Nephron progenitor cell (in vitro differentiated cells): Measurements from ENCODE around the gene CDC42EP1.
"Not testable (repeated sequence)": the region's sequence is repeated elsewhere in the genome, so short reads cannot be mapped to it uniquely, and the experiment has no call there.

ENCODE experiments used
- DNase-seq: peaks from one replicate; pipeline ENCODE4 v3.0.0; 2021
- H3K27ac Mint-ChIP-seq: 2 replicates; pipeline ENCODE4 v1.8.0; 2021; ENCODE audit warnings: mild to moderate bottlenecking, moderate library complexity, mixed read lengths
- H3K27me3 Mint-ChIP-seq: 2 replicates; pipeline ENCODE4 v1.8.0; 2021; ENCODE audit warnings: mild to moderate bottlenecking, low read depth, mixed read lengths; ENCODE audit not compliant: poor library complexity
- H3K36me3 Mint-ChIP-seq: 2 replicates; pipeline ENCODE4 v1.8.0; 2021; ENCODE audit warnings: low read depth, mixed read lengths
- H3K4me1 Mint-ChIP-seq: 2 replicates; pipeline ENCODE4 v1.8.0; 2021; ENCODE audit warnings: mixed read lengths
- H3K4me3 Mint-ChIP-seq: 2 replicates; pipeline ENCODE4 v1.8.0; 2021; ENCODE audit warnings: mild to moderate bottlenecking, moderate library complexity, mixed read lengths
- H3K9me3 Mint-ChIP-seq: 2 replicates; pipeline ENCODE4 v1.8.0; 2021; ENCODE audit warnings: mild to moderate bottlenecking, moderate library complexity, mixed read lengths
- CTCF ChIP-seq: fragments of 200-600 bp; sonication (generic); IDR thresholded peaks from 2 replicates; pipeline ENCODE4 v1.5.0; 2021; ENCODE audit warnings: antibody characterized with exemption

The CDC42EP1 gene

GRCh38 chr22:37522482-37522881 lies 37.8 kb upstream of the CDC42EP1 start:
- no peak overlapping the region for H3K4me3 Mint-ChIP-seq
- TF ChIP-seq CTCF = no peak
- H3K36me3 Mint-ChIP-seq = no peaks in the 10 kb centered on the region
- H3K27ac Mint-ChIP-seq = no peak overlapping the region
- H3K4me1 Mint-ChIP-seq = peaks cover 8% of the 10 kb centered on the region
- H3K27me3 Mint-ChIP-seq = peaks cover 50% of the 10 kb centered on the region
- no peak for DNase-seq
- H3K9me3 Mint-ChIP-seq = no peaks in the 10 kb centered on the region

- Mint-ChIP-seq H3K36me3 (no peaks in the 10 kb centered on the region), H3K27ac (no peak overlapping the region), H3K4me1 (no peaks in the 10 kb centered on the region), H3K4me3 (no peak overlapping the region), H3K27me3 (peaks cover 40% of the 10 kb centered on the region), H3K9me3 (no peaks in the 10 kb centered on the region)
- DNase-seq = no peak
- TF ChIP-seq CTCF = no peak
Observed at GRCh38 chr22:37525073-37525745, 35.1 kb upstream of the CDC42EP1 start.

- TF ChIP-seq CTCF = no peak
- Mint-ChIP-seq H3K4me1 (no peaks in the 10 kb centered on the region), H3K27me3 (peaks cover 35% of the 10 kb centered on the region), H3K27ac (no peak overlapping the region), H3K9me3 (no peaks in the 10 kb centered on the region), H3K4me3 (no peak overlapping the region), H3K36me3 (no peaks in the 10 kb centered on the region)
- DNase-seq = no peak
Observed at GRCh38 chr22:37525746-37526350, 34.4 kb upstream of the CDC42EP1 start.

- H3K4me1 Mint-ChIP-seq = no peaks in the 10 kb centered on the region
- H3K27me3 Mint-ChIP-seq = peaks cover 30% of the 10 kb centered on the region
- no peak overlapping the region for H3K27ac Mint-ChIP-seq
- TF ChIP-seq CTCF = no peak
- H3K36me3 Mint-ChIP-seq = no peaks in the 10 kb centered on the region
- no peaks in the 10 kb centered on the region for H3K9me3 Mint-ChIP-seq
- no peak for DNase-seq
- H3K4me3 Mint-ChIP-seq = no peak overlapping the region
Observed at GRCh38 chr22:37526376-37526775, 33.9 kb upstream of the CDC42EP1 start.

- peaks cover 24% of the 10 kb centered on the region for H3K27me3 Mint-ChIP-seq
- H3K4me1 Mint-ChIP-seq, H3K9me3 Mint-ChIP-seq, H3K36me3 Mint-ChIP-seq, DNase-seq, H3K27ac Mint-ChIP-seq, H3K4me3 Mint-ChIP-seq: not testable (repeated sequence)
Observed at GRCh38 chr22:37527081-37527752, 33.1 kb upstream of the CDC42EP1 start.

GRCh38 chr22:37527952-37528351 lies 32.3 kb upstream of the CDC42EP1 start:
- H3K27me3 Mint-ChIP-seq = peaks cover 17% of the 10 kb centered on the region
- not testable (repeated sequence) for H3K4me1 Mint-ChIP-seq, H3K9me3 Mint-ChIP-seq, H3K27ac Mint-ChIP-seq, H3K36me3 Mint-ChIP-seq, H3K4me3 Mint-ChIP-seq, DNase-seq
